ENCODE results near the gene TMEM171. TPM values are rescaled to one million over a fixed set of nuclear protein-coding genes. Genes with fewer than 3 reads are reported as not detected.

Gene TMEM171
- total RNA-seq, 4 donors from 2014 or later: not detected

- no peak for TF ChIP-seq CTCF (IDR thresholded peaks at IDR 0.05; ENCODE audit: low read depth)
Measured at GRCh38 chr5:73158313-73158712, 37.9 kb downstream of the TMEM171 start.

DNA sequence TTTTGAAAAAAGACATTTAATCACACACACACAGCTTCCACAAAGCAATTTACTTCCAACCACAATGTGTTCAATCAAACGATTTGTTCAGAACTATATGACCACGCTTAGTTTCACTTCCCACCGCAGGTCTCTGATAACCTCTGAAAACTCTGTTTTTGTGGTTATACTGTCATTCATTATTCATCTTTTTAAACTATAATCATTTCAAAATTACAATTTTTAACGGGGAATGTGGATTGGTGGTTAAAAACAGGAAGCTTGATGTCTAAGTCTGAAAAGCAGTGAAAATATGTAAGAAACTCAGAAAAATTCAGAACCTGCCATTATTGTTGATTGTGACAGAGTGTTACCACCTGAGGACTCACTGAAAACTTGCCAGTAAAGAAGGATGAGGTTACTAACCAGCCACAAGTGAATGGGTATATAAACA, 39.9 kb downstream of the TMEM171 start:
- no peak for TF ChIP-seq CTCF (IDR thresholded peaks at IDR 0.05; ENCODE audit: low read depth)

DNA sequence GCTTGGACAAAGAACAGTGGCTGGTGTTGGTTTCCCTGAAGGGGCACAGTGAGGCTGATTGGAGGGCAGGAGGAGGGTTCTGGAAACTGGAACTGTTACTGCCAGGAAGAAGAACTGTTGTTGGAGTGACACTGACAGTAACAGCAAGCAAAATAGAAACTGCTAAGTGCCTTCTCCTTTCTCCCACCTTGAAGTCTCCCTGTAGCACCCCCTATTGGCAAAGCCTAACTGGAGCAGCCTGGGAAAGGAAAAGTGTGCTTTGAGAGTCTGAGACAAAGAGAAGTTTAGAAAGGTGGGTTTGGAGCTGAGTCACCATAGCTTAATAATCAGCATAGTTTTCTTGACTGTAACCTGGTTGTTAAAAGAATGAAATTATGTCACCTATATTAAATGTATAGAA, 50.1 kb downstream of the TMEM171 start:
- no peak for TF ChIP-seq CTCF (IDR thresholded peaks at IDR 0.05; ENCODE audit: low read depth)

DNA sequence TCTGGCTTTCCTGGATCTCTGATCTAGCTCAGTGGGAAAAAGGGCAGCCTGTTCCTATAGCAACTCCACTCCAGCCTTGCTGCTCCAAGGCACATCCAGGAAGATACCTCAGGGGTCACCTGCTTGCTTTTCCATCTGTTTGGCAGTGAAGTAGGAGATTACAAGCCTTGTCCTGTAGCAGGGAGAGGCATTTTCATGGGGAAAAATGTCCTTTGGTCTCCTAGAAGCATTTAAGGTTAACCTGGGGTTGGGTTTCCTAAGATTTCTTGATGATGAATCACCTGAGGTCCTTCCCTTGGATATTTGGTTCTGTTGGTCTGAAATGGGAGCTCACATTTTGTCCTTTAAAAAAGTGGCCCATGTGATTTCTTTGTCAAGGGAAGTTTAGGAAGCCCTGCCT, 51.1 kb downstream of the TMEM171 start:
- no peak for TF ChIP-seq CTCF (IDR thresholded peaks at IDR 0.05; ENCODE audit: low read depth)

- no peak for TF ChIP-seq CTCF (IDR thresholded peaks at IDR 0.05; ENCODE audit: low read depth)
Measured at GRCh38 chr5:73172951-73173350, 52.6 kb downstream of the TMEM171 start, which contains the start of gene TMEM174. Gene TMEM174 (plus strand): TSS chr5:73173193. CDS start chr5:73173244, 51 bp downstream.

- no peak for TF ChIP-seq CTCF (IDR thresholded peaks at IDR 0.05; ENCODE audit: low read depth)
Measured at GRCh38 chr5:73174100-73174815, 53.9 kb downstream of the TMEM171 start.

GRCh38 chr5:73176250-73176649, 55.9 kb downstream of the TMEM171 start:
- no peak for TF ChIP-seq CTCF (IDR thresholded peaks at IDR 0.05; ENCODE audit: low read depth)

Data from subcutaneous adipose tissue (tissue), 4 donors.